NCI-H446 (cell line): ENCODE measurements around the gene SERPINB7.

ENCODE experiments used
- DNase-seq, 2 experiments: peaks; one replicate each; lab custom pipeline; 2025; lab: John Stamatoyannopoulos, UW

Gene SERPINB7

DNA sequence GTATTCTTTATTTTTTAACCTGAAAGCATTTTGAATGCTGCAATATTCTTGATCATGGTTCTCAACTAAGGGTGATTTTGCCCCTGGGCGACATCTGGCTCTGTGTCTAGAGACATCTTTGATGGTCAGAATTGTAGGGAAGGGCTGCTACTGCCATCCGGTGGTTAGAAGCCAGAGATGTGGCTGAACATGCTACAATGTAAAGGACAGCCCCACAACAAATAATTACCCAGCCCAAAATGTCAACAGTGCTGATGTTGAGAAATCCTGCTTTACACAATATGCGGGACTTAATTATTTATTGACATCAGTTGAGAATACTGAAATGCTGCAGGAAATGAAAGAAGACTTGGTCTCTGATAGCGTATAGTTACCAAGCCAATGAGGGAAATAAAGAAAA is 74.8 kb downstream of the SERPINB7 start:
- DNase-seq, result no peak

DNA sequence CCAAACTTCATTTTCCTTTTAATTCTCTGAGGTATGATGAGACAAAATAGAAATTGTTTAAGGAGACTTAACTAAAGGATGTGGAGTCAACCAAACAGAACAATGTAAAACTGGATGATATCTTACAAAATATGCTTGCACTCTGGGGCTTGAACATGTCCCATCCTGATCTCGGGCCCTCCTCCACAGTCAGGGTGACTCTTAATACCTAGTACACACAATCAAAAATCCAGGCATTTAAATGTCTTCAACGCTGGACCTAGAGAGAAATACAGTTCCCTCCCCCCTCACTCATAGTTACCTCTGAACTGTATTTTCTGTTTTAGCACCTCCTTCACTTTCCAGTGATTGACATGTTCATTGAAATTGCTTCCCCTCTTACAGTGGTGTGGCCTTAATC is 75.4 kb downstream of the SERPINB7 start:
- DNase-seq, result no peak
